NCI-H2029 treated with DMSO at 0.1 percent for 48 hours (cell line): Measurements from ENCODE around the gene EFNB1.

Experiments used
- DNase-seq: peaks from one replicate; lab custom pipeline; 2025; lab: John Stamatoyannopoulos, UW

The EFNB1 gene

DNA sequence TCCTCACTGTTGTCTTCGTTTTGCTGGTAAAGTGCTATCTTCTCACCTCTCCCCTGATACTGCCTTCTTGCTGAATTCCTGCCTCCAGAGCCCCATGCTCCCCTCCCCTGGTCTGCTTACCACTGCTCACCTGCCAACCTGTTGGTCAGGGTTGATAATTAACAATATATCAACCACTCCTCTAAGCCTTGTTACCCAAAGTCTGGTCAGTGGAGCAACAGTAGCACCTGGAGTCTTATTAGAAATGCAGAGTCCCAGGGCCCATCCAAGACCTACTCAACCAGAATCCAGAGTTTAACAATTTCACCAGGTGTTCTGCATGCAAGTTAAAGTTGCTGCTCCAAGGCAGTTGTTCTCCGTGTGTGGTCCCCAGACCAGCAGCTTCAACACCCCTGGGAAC lies 55.0 kb downstream of the EFNB1 start:
- no peak for DNase-seq

DNA sequence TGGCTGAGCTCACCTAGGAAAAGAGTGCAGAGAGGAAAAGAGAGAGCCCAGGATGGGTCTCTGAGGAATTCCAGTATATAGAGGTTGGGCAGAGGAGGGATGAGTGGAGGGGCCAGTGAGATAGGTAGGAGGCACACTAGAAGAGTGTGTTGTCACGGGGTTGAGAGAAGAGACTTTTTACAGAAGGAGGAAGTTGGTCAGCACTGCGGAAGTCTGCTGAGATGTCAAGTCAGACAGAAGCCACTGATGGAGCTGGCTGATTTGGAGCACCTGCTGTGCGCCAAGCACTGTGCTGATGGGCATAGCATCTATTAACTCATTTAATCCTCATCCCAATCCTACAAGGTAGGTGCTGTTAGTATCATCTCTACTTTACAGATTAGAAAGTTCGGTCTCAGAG lies 60.4 kb downstream of the EFNB1 start:
- no peak for DNase-seq
